Measurements from ENCODE around the gene OBSCN.
"Not testable (repeated sequence)": the region's sequence is repeated elsewhere in the genome, so short reads cannot be mapped to it uniquely, and the experiment has no call there.

The OBSCN gene

DNA sequence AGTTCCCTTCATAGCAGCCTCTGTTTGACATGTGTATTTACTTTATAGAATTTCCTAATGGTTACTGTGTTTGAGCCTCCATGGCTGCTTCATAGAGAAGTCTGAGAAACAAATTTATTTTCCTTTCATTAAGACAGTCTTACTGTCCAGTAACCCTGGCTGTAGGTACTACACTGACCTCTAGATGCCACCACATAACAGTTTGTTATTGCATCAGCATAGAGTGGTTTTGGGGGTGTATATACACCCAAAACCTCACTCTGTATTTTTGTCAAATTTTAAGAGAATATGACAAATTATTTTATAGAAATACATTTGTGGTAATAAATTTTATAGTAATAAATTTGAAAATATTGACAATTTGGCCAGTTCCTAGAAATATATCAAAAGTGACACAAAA lies 57.3 kb downstream of the OBSCN start:
- Histone ChIP-seq H3K36me3 (ENCODE audit: insufficient read depth, low read depth, low read length) (peaks cover 10% of the 10 kb centered on the region; the same call in 1 of the 2 replicates), H3K4me1 (ENCODE audit: insufficient read depth, low read length) (no peaks in the 10 kb centered on the region), H3K27ac (ENCODE audit: low read length) (no peak overlapping the region), H3K9ac (ENCODE audit: low read depth, low read length) (no peak overlapping the region), H3K27me3 (ENCODE audit: insufficient read depth, low read length) (no peaks in the 10 kb centered on the region), H3K9me3 (ENCODE audit: insufficient read depth, low read depth, low read length) (no peaks in the 10 kb centered on the region), H3K4me3 (ENCODE audit: low read length) (no peak overlapping the region)

DNA sequence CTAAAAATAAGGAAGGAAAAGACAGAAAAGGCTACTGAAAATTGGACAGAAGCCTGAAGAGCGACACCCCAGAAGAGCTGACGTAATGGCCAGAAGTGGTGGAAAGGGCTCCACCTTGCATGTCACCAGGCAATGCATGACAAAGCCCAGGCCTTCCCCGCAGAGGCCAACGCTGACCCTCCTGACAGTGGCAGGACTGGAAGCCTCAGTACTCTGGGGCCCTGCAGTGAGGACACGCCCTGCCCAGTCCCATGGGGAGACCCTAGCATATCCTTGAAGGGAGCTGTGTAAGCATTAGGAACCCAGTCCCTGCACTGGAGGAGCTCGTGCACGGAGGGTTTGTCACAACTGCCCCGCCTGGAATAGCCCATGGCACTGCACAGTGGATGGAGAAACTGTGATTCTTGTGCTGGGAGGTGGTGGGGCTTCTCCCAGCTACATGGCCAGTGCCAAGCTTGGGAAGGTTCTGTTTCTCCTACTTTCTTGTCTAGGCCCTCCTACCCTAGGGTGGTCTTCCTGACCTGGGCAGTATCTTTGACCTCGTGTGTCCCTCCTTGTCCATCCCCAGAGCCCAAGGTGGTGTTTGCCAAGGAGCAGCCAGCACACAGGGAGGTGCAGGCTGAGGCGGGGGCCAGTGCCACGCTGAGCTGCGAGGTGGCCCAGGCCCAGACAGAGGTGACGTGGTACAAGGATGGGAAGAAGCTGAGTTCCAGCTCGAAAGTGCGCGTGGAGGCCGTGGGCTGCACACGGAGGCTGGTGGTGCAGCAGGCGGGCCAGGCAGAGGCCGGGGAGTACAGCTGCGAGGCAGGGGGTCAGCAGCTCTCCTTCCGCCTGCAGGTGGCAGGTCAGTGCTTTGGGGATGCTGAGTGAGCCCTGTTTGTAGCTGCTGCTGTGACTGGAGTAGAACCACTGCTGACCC lies 60.4 kb downstream of the OBSCN start:
- Histone ChIP-seq H3K27ac (ENCODE audit: low read length) (no peak overlapping the region), H3K9ac (ENCODE audit: low read depth, low read length) (no peak overlapping the region), H3K4me3 (ENCODE audit: low read length) (no peak overlapping the region), H3K4me1 (ENCODE audit: insufficient read depth, low read length) (no peaks in the 10 kb centered on the region), H3K9me3 (ENCODE audit: insufficient read depth, low read depth, low read length) (no peaks in the 10 kb centered on the region), H3K36me3 (ENCODE audit: insufficient read depth, low read depth, low read length) (peaks cover 4% of the 10 kb centered on the region; the same call in 1 of the 2 replicates), H3K27me3 (ENCODE audit: insufficient read depth, low read length) (no peaks in the 10 kb centered on the region)

DNA sequence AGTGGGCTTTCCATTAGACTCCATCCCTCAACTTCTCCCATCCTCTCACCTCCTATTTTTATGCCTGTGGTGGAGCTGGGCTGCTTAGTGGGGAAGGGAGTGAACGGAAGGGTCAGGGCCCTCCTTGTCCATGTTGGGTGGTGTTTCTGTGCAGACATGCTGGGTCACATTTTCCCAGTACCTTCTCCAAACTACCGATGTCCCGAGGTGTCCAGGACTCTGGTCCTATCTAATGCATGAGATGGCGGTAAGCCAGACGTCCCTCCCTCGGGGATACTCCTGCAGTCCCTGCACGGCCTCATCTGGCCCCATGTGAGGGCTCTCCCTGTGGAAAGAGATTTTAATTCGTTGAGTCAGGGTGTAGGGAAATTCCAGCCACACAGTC lies 61.0 kb downstream of the OBSCN start:
- no peak overlapping the region for H3K27ac ChIP-seq (ENCODE audit: low read length)
- H3K27me3 ChIP-seq (ENCODE audit: insufficient read depth, low read length) = no peaks in the 10 kb centered on the region
- peaks cover 4% of the 10 kb centered on the region; the same call in 1 of the 2 replicates for H3K36me3 ChIP-seq (ENCODE audit: insufficient read depth, low read depth, low read length)
- no peaks in the 10 kb centered on the region for H3K9me3 ChIP-seq (ENCODE audit: insufficient read depth, low read depth, low read length)
- H3K4me3 ChIP-seq (ENCODE audit: low read length) = no peak overlapping the region
- no peak overlapping the region for H3K9ac ChIP-seq (ENCODE audit: low read depth, low read length)
- H3K4me1 ChIP-seq (ENCODE audit: insufficient read depth, low read length) = no peaks in the 10 kb centered on the region

DNA sequence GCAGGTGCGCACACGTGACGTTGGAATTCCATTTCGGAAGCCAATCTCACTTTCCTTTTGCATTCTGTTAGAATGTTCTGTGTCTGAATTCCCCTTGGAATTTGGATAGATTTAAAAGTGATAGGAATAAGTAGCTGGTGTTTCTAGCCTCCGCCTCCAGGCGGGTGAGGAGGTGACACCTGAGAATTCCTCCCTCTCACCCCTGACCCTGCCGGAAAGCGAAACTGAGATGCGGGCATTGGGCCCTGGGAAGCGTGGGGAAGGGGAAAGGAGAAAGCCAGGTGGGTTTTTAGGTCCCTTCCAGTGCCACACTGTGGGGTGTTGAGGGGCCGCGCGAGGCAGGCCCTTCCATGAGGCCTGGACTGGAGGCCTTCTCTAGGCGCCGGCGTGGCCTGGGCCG lies 61.6 kb downstream of the OBSCN start:
- H3K27me3 ChIP-seq (ENCODE audit: insufficient read depth, low read length) = not testable (repeated sequence)

DNA sequence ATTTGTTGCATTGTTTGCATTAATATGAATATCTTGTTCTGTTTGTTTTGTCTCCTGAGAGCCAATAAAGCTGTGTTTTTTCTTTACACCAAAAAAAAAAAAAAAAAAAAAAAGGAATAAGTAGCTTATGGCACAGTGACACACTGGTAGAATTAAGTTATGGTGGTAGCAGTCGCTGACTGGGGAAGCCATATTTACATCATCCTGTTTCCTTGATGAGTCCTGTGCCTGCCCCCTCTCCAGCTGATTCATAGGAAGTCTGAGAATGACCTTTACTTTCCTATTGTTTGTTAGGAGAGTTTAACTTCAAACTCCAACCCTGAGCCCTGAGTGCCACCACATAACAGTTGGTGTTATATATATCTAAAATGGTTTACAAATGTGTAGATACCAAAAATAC lies 62.2 kb downstream of the OBSCN start:
- peaks cover 6% of the 10 kb centered on the region for H3K27me3 ChIP-seq (ENCODE audit: insufficient read depth, low read length)
- H3K9ac ChIP-seq (ENCODE audit: low read depth, low read length) = no peak overlapping the region
- no peaks in the 10 kb centered on the region for H3K4me1 ChIP-seq (ENCODE audit: insufficient read depth, low read length)
- H3K9me3 ChIP-seq (ENCODE audit: insufficient read depth, low read depth, low read length) = no peaks in the 10 kb centered on the region
- no peak overlapping the region for H3K4me3 ChIP-seq (ENCODE audit: low read length)
- peaks cover 4% of the 10 kb centered on the region; the same call in 1 of the 2 replicates for H3K36me3 ChIP-seq (ENCODE audit: insufficient read depth, low read depth, low read length)
- no peak overlapping the region for H3K27ac ChIP-seq (ENCODE audit: low read length)

More for the DNA sequence above, 61.6 kb downstream of the OBSCN start:
- not testable (repeated sequence) for H3K9ac ChIP-seq (ENCODE audit: low read depth, low read length); H3K27ac ChIP-seq (ENCODE audit: low read length); H3K4me3 ChIP-seq (ENCODE audit: low read length); H3K4me1 ChIP-seq (ENCODE audit: insufficient read depth, low read length); H3K9me3 ChIP-seq (ENCODE audit: insufficient read depth, low read depth, low read length); H3K36me3 ChIP-seq (ENCODE audit: insufficient read depth, low read depth, low read length)

DNA sequence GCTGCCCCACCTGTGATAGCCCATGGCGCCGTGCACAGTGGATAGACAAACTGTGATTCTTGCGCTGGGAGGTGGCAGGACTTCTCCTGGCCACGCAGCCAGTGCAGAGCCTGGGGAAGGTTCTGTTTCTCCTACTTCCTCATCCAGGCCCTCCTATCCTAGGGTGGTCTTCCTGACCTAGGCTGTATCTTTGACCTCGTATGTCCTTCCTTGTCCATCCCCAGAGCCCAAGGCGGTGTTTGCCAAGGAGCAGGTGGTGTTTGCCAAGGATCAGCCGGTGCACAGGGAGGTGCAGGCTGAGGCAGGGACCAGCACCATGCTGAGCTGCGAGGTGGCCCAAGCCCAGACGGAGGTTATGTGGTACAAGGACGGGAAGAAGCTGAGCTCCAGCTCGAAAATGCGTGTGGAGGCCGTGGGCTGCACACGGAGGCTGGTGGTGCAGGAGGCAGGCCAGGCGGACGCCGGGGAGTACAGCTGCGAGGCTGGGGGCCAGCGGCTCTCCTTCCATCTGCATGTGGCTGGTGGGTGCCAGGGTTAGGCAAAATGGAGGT lies 63.9 kb downstream of the OBSCN start:
- Histone ChIP-seq H3K27ac (ENCODE audit: low read length) (no peak overlapping the region), H3K36me3 (ENCODE audit: insufficient read depth, low read depth, low read length) (peaks cover 4% of the 10 kb centered on the region; the same call in 1 of the 2 replicates), H3K9ac (ENCODE audit: low read depth, low read length) (no peak overlapping the region)

DNA sequence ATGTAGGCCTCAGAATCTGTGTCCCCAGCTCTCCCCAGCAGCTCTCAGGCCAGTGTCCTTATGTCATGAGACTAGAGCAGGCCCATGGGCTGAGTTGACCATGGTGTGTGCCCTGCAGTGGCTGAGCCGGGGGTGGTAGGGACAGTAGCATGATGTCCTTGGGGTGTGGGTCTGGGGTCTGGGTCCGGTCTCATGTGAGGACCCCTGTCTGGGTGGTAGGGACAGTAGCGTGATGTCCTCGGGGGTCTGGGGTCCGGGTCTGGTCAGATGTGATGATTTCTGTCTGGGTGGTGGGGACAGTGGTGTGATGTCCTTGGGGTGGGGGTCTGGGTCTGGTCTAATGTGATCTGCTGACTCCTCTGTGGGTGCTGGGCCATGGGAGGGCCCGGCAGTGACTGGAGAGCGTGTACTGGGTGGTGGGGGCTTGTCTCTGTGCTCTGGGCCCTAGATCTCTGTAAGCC lies 64.5 kb downstream of the OBSCN start:
- no peaks in the 10 kb centered on the region for H3K9me3 ChIP-seq (ENCODE audit: insufficient read depth, low read depth, low read length)
- H3K9ac ChIP-seq (ENCODE audit: low read depth, low read length) = no peak overlapping the region
- H3K4me3 ChIP-seq (ENCODE audit: low read length) = no peak overlapping the region
- no peaks in the 10 kb centered on the region for H3K4me1 ChIP-seq (ENCODE audit: insufficient read depth, low read length)
- H3K27me3 ChIP-seq (ENCODE audit: insufficient read depth, low read length) = peaks cover 9% of the 10 kb centered on the region
- H3K27ac ChIP-seq (ENCODE audit: low read length) = no peak overlapping the region
- peaks cover 4% of the 10 kb centered on the region; the same call in 1 of the 2 replicates for H3K36me3 ChIP-seq (ENCODE audit: insufficient read depth, low read depth, low read length)

More for the DNA sequence above, 63.9 kb downstream of the OBSCN start:
- Histone ChIP-seq H3K9me3 (ENCODE audit: insufficient read depth, low read depth, low read length) (no peaks in the 10 kb centered on the region), H3K4me1 (ENCODE audit: insufficient read depth, low read length) (no peaks in the 10 kb centered on the region), H3K27me3 (ENCODE audit: insufficient read depth, low read length) (peaks cover 9% of the 10 kb centered on the region), H3K4me3 (ENCODE audit: low read length) (no peak overlapping the region)

DNA sequence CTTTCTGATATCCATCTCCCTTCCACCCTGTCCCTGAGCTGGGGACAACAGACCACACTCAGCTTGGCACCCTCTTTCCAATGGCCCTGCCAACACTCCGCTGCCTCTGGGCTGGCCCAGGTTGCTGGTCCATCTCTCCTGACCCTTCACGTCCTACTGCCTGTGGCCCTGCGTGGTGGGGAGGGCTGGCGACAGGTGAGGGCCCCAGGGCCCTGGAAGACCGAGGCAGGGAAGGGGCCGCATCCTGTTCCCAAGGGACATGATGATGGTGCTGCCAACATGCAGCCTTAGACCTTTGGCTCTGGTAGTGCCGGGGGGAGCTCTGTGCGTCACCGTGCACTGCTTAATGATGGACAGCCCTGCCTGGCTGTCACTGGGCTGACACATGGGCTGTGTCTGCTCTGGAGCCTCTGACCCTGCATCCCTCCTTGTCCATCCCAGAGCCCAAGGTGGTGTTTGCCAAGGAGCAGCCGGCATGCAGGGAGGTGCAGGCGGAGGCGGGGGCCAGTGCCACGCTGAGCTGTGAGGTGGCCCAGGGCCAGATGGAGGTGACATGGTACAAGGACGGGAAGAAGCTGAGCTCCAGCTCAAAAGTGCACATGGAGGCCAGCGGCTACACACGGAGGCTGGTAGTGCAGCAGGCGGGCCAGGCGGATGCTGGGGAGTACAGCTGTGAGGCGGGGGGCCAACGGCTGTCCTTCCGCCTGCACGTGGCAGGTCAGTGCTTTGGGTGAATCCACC lies 65.2 kb downstream of the OBSCN start:
- no peak overlapping the region for H3K9ac ChIP-seq (ENCODE audit: low read depth, low read length)
- peaks cover 4% of the 10 kb centered on the region; the same call in 1 of the 2 replicates for H3K36me3 ChIP-seq (ENCODE audit: insufficient read depth, low read depth, low read length)
- H3K9me3 ChIP-seq (ENCODE audit: insufficient read depth, low read depth, low read length) = no peaks in the 10 kb centered on the region
- peaks cover 9% of the 10 kb centered on the region for H3K27me3 ChIP-seq (ENCODE audit: insufficient read depth, low read length)
- H3K4me1 ChIP-seq (ENCODE audit: insufficient read depth, low read length) = no peaks in the 10 kb centered on the region
- no peak overlapping the region for H3K27ac ChIP-seq (ENCODE audit: low read length)
- H3K4me3 ChIP-seq (ENCODE audit: low read length) = no peak overlapping the region

DNA sequence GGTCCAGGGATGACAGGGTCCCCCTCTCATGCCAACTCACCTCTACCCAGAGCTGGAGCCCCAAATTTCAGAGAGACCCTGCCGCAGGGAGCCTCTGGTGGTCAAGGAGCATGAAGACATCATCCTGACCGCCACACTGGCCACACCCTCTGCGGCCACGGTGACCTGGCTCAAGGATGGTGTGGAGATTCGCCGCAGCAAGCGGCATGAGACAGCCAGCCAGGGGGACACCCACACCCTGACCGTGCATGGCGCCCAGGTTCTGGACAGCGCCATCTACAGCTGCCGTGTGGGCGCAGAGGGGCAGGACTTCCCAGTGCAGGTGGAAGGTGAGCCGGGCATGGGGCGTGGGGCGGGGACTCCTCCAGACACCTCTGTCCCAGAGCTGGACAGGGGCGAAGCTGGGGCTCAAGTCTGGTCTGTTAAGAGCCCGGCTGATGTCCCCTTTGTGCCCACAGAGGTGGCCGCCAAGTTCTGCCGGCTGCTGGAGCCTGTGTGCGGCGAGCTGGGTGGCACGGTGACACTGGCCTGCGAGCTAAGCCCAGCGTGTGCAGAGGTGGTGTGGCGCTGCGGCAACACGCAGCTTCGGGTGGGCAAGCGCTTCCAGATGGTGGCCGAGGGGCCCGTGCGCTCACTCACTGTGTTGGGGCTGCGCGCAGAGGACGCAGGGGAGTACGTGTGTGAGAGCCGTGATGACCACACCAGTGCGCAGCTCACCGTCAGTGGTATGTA lies 66.0 kb downstream of the OBSCN start:
- H3K36me3 ChIP-seq (ENCODE audit: insufficient read depth, low read depth, low read length) = peaks cover 2% of the 10 kb centered on the region; the same call in 1 of the 2 replicates
- H3K4me3 ChIP-seq (ENCODE audit: low read length) = no peak overlapping the region
- no peaks in the 10 kb centered on the region for H3K9me3 ChIP-seq (ENCODE audit: insufficient read depth, low read depth, low read length)
- H3K9ac ChIP-seq (ENCODE audit: low read depth, low read length) = no peak overlapping the region
- no peak overlapping the region for H3K27ac ChIP-seq (ENCODE audit: low read length)
- H3K27me3 ChIP-seq (ENCODE audit: insufficient read depth, low read length) = peaks cover 9% of the 10 kb centered on the region
- no peaks in the 10 kb centered on the region for H3K4me1 ChIP-seq (ENCODE audit: insufficient read depth, low read length)

DNA sequence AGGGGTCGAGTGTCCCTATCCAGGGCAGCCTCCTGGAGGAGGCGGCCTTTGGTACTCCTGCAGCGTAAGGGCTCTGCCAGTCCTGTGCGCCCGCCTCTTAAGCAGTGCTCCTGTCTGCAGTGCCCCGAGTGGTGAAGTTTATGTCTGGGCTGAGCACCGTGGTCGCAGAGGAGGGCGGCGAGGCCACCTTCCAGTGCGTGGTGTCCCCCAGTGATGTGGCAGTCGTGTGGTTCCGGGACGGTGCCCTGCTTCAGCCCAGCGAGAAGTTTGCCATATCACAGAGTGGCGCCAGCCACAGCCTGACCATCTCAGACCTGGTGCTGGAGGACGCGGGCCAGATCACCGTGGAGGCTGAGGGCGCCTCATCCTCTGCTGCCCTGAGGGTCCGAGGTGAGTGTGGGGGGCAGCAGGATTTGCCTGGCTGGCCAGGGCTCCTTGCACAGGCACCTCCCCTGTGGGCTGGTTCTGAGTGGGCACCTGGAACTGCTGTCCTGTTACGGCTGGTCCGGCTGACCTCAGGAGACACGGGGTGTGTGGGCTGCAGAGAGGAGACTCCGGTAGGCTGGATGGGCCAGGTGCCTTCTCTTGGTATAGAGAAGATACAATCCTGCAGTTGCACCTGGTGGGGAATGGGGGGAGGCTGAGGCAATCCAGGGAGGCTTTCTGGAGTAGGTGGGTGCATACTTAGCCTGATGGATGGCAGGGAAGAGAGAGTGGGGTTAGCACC lies 66.8 kb downstream of the OBSCN start:
- Histone ChIP-seq H3K4me3 (ENCODE audit: low read length) (no peak overlapping the region; the same call in 1 of the 2 replicates), H3K27me3 (ENCODE audit: insufficient read depth, low read length) (peaks cover 9% of the 10 kb centered on the region), H3K4me1 (ENCODE audit: insufficient read depth, low read length) (no peaks in the 10 kb centered on the region), H3K9ac (ENCODE audit: low read depth, low read length) (no peak overlapping the region), H3K27ac (ENCODE audit: low read length) (no peak overlapping the region), H3K36me3 (ENCODE audit: insufficient read depth, low read depth, low read length) (no peaks in the 10 kb centered on the region; the same call in 1 of the 2 replicates), H3K9me3 (ENCODE audit: insufficient read depth, low read depth, low read length) (no peaks in the 10 kb centered on the region)

DNA sequence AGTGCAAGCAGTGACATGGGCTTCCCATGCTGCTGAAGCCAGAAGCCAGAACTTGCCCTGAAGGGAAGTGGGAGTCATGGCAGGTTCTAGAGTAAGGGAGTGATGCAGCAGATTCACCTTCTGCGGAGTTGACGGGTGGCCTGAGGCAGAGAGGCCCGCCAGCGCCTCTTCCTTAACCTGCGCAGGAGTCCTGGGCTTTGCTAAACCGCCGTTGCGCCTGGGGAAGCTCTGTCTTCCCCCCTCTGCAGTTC lies 67.3 kb downstream of the OBSCN start:
- H3K27me3 ChIP-seq (ENCODE audit: insufficient read depth, low read length) = peaks cover 9% of the 10 kb centered on the region
- H3K4me3 ChIP-seq (ENCODE audit: low read length) = peak overlapping the region; percentile 70; the same call in 1 of the 2 replicates
- no peak overlapping the region for H3K27ac ChIP-seq (ENCODE audit: low read length)
- no peaks in the 10 kb centered on the region for H3K9me3 ChIP-seq (ENCODE audit: insufficient read depth, low read depth, low read length)
- peak overlapping the region; percentile 48; the same call in 1 of the 2 replicates for H3K9ac ChIP-seq (ENCODE audit: low read depth, low read length)
- H3K36me3 ChIP-seq (ENCODE audit: insufficient read depth, low read depth, low read length) = no peaks in the 10 kb centered on the region; the same call in 1 of the 2 replicates
- no peaks in the 10 kb centered on the region for H3K4me1 ChIP-seq (ENCODE audit: insufficient read depth, low read length)
